Liver (tissue), 3 donors: ENCODE results near the gene DPP7.

ENCODE experiments used
- CTCF ChIP-seq: fragments of 150-350 bp; IDR thresholded peaks from 2 replicates; pipeline ENCODE4 v1.5.1; 2017; ENCODE audit warnings: improper control_type of control experiment, low read depth, low read length; ENCODE audit not compliant: missing input control
- HNF4A ChIP-seq, 2 donors: conservative IDR thresholded peaks; 2 replicates each; pipeline ENCODE4 v1.6.1; 2016; ENCODE audit warnings: antibody characterized with exemption in 2 of 2, mild to moderate bottlenecking in 2 of 2
- RAD21 ChIP-seq, 2 donors: IDR thresholded peaks; 2 replicates each; pipeline ENCODE4 v1.6.1; 2016; ENCODE audit warnings: antibody characterized with exemption in 2 of 2, mild to moderate bottlenecking in 2 of 2
- SP1 ChIP-seq: IDR thresholded peaks from 2 replicates; pipeline ENCODE4 v1.6.1; 2018; ENCODE audit warnings: antibody characterized with exemption, mild to moderate bottlenecking
- TAF1 ChIP-seq: conservative IDR thresholded peaks from 2 replicates; pipeline ENCODE4 v1.6.1; 2016; ENCODE audit warnings: antibody characterized with exemption, mild to moderate bottlenecking
- TF ChIP-seq, protein P1 (sequence below): IDR thresholded peaks from 2 replicates; pipeline ENCODE4 v1.6.1; 2016; ENCODE audit warnings: antibody characterized with exemption, mild to moderate bottlenecking
- TF ChIP-seq, protein P2 (sequence below): IDR thresholded peaks from 2 replicates; pipeline ENCODE4 v1.6.1; 2016; ENCODE audit warnings: antibody characterized with exemption
- donor health status: healthy.
- donor health status: healthy.

GRCh38 chr9:137074657-137075274 is 39.8 kb downstream of the DPP7 start:
- TF ChIP-seq RAD21 (IDR thresholded peaks at IDR 0.05) (no peak), CTCF (no peak), SP1 (no peak), HNF4A (conservative IDR thresholded peaks at IDR 0.05) (no peak), TAF1 (no peak)
- TF ChIP-seq, protein P1, sequence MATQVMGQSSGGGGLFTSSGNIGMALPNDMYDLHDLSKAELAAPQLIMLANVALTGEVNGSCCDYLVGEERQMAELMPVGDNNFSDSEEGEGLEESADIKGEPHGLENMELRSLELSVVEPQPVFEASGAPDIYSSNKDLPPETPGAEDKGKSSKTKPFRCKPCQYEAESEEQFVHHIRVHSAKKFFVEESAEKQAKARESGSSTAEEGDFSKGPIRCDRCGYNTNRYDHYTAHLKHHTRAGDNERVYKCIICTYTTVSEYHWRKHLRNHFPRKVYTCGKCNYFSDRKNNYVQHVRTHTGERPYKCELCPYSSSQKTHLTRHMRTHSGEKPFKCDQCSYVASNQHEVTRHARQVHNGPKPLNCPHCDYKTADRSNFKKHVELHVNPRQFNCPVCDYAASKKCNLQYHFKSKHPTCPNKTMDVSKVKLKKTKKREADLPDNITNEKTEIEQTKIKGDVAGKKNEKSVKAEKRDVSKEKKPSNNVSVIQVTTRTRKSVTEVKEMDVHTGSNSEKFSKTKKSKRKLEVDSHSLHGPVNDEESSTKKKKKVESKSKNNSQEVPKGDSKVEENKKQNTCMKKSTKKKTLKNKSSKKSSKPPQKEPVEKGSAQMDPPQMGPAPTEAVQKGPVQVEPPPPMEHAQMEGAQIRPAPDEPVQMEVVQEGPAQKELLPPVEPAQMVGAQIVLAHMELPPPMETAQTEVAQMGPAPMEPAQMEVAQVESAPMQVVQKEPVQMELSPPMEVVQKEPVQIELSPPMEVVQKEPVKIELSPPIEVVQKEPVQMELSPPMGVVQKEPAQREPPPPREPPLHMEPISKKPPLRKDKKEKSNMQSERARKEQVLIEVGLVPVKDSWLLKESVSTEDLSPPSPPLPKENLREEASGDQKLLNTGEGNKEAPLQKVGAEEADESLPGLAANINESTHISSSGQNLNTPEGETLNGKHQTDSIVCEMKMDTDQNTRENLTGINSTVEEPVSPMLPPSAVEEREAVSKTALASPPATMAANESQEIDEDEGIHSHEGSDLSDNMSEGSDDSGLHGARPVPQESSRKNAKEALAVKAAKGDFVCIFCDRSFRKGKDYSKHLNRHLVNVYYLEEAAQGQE, result no peak
- TF ChIP-seq, protein P2, sequence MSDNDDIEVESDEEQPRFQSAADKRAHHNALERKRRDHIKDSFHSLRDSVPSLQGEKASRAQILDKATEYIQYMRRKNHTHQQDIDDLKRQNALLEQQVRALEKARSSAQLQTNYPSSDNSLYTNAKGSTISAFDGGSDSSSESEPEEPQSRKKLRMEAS, result no peak
